ENCODE results near the gene SELENOI. TPM values are rescaled to one million over a fixed set of nuclear protein-coding genes. Genes with fewer than 3 reads are reported as not detected.

Gene SELENOI
- total and polyA plus RNA-seq, 2 donors (not counting 3 experiments of a cell fraction or from before 2014, with no cell fraction given): 10.8 to 25.3 TPM

DNA sequence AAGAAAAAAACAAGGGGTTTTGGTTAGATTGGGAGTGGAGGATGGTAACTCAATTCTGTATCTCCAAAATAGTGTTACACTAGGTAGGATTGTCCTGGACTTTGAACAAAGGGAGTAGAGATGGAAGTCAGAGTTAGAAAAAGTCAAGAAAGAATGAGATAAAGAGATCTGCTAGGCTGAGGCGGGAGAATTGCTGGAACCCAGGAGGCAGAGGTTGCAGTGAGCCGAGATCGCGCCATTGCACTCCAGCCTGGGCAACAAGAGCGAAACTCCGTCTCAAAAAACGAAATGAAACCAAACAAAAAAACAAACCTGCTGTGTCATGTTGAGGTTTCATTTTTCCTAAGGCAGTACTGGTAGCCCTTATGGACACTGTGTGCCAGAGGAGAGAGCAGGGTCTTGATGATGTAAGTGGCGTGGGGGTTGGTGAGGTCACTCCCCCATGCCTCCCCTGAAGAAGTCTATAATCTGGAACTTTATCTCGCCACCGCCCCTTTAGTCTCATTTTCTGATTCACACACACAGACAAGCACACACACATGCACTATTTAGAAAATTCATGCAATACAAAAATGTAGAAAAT lies 66.2 kb downstream of the SELENOI start:
- H3K4me3 ChIP-seq (replicated peaks in 1 of 3; ENCODE audit: insufficient read depth in 1 of 3, low read depth in 1 of 3, low read length in 3 of 3): no peak overlapping the region

More for the DNA sequence above, 66.2 kb downstream of the SELENOI start:
- Histone ChIP-seq H3K27ac (ENCODE audit: insufficient read depth, low read depth, low read length) (no peak overlapping the region), H3K9me1 (replicated peaks; ENCODE audit: control insufficient read depth, extremely low read depth, insufficient read depth, low read length) (no peaks in the 10 kb centered on the region), H3K9ac (replicated peaks; ENCODE audit: extremely low read depth, insufficient read depth, low read length) (no peak overlapping the region), H3K27me3 (ENCODE audit: control insufficient read depth in 2 of 2, insufficient read depth in 2 of 2, low read length in 2 of 2) (peaks cover 1 to 7% of the 10 kb centered on the region in 2 experiments), H4K20me1 (replicated peaks; ENCODE audit: control insufficient read depth, extremely low read depth, insufficient read depth, low read length) (no peaks in the 10 kb centered on the region), H3K79me2 (ENCODE audit: control insufficient read depth, insufficient read depth, low read length) (no peaks in the 10 kb centered on the region), H3K9me3 (replicated peaks; ENCODE audit: control insufficient read depth, insufficient read depth, low read length) (no peaks in the 10 kb centered on the region), H3K4me2 (ENCODE audit: insufficient read depth, low read length) (no peak overlapping the region), H3K36me3 (ENCODE audit: control insufficient read depth in 2 of 2, extremely low read depth in 1 of 2, insufficient read depth in 2 of 2, low read length in 2 of 2) (no peaks in the 10 kb centered on the region), H2AFZ (ENCODE audit: low read depth, low read length) (no peak overlapping the region), H3K4me1 (ENCODE audit: control insufficient read depth, extremely low read depth, insufficient read depth, low read length) (no peaks in the 10 kb centered on the region)
- FAIRE-seq (no peak), DNase-seq (ENCODE audit: low read depth, low spot score) (no peak)
- TF ChIP-seq EZH2 (IDR thresholded peaks at IDR 0.05; ENCODE audit: borderline replicate concordance, low read depth, low read length, severe bottlenecking) (no peak), POLR2A (IDR thresholded peaks at IDR 0.05; ENCODE audit: low read depth, low read length) (no peak), FOS (IDR thresholded peaks at IDR 0.05; ENCODE audit: borderline replicate concordance, insufficient read depth, low read length) (no peak), MYC (IDR thresholded peaks at IDR 0.05; ENCODE audit: low read depth, low read length) (no peak), JUN (IDR thresholded peaks at IDR 0.05; ENCODE audit: borderline replicate concordance, insufficient read depth, insufficient read length, low read depth) (no peak), POLR2AphosphoS5 (IDR thresholded peaks at IDR 0.05; ENCODE audit: insufficient read depth, low read depth, low read length) (no peak), GATA2 (IDR thresholded peaks at IDR 0.05; ENCODE audit: insufficient read depth, insufficient read length, low read depth, low read length) (no peak)
- TF ChIP-seq, protein P1, sequence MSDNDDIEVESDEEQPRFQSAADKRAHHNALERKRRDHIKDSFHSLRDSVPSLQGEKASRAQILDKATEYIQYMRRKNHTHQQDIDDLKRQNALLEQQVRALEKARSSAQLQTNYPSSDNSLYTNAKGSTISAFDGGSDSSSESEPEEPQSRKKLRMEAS (IDR thresholded peaks at IDR 0.05; ENCODE audit: insufficient read depth, insufficient read length): no peak
- TF ChIP-seq, protein P2, sequence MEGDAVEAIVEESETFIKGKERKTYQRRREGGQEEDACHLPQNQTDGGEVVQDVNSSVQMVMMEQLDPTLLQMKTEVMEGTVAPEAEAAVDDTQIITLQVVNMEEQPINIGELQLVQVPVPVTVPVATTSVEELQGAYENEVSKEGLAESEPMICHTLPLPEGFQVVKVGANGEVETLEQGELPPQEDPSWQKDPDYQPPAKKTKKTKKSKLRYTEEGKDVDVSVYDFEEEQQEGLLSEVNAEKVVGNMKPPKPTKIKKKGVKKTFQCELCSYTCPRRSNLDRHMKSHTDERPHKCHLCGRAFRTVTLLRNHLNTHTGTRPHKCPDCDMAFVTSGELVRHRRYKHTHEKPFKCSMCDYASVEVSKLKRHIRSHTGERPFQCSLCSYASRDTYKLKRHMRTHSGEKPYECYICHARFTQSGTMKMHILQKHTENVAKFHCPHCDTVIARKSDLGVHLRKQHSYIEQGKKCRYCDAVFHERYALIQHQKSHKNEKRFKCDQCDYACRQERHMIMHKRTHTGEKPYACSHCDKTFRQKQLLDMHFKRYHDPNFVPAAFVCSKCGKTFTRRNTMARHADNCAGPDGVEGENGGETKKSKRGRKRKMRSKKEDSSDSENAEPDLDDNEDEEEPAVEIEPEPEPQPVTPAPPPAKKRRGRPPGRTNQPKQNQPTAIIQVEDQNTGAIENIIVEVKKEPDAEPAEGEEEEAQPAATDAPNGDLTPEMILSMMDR (IDR thresholded peaks at IDR 0.05; ENCODE audit: extremely low read depth in 1 of 2, insufficient read depth in 1 of 2, low read depth in 1 of 2, low read length in 2 of 2): no peak
- BruUV-seq (replicated peaks): no TSS peak
- intact Hi-C loops (cut with micrococcal nuclease): no loop called here
- CTCF ChIA-PET: no interaction called here
- POLR2A ChIA-PET: no interaction called here
- dilution Hi-C loops (cut with MboI; ENCODE audit: extremely low pct_ligation_motif_present, low sequenced_read_pairs): no loop called here
